NCI-H2171 treated with DMSO at 0.1 percent for 48 hours (cell line): ENCODE measurements around the gene CBFB.
A peak's percentile ranks its signal among the peaks of the same experiment; 100 is the strongest.
"Not testable (repeated sequence)": the region's sequence is repeated elsewhere in the genome, so short reads cannot be mapped to it uniquely, and the experiment has no call there.

Experiments used
- DNase-seq: peaks from one replicate; lab custom pipeline; 2025; lab: John Stamatoyannopoulos, UW

Gene CBFB

GRCh38 chr16:67028696-67029253, at the start of gene CBFB:
TSS of gene CBFB (plus strand) at chr16:67029149. CDS start at chr16:67029408, 259 bp downstream.
- DNase-seq = peak; percentile 88

- no peak for DNase-seq
These were observed 45.9 kb upstream of the CBFB start for GRCh38 chr16:66983033-66983432.

GRCh38 chr16:66984892-66985311, 44.0 kb upstream of the CBFB start:
- no peak for DNase-seq

GRCh38 chr16:66986559-66986958, 42.4 kb upstream of the CBFB start:
- DNase-seq = no peak

GRCh38 chr16:66988197-66988788, 40.7 kb upstream of the CBFB start, which contains the start of gene CES4A:
TSS of gene CES4A (plus strand) at chr16:66988589. CDS start at chr16:66988773, 184 bp downstream.
- no peak for DNase-seq

- DNase-seq = no peak
These were observed 37.3 kb upstream of the CBFB start for GRCh38 chr16:66991545-66992077.

GRCh38 chr16:66993558-66993957, 35.4 kb upstream of the CBFB start:
- not testable (repeated sequence) for DNase-seq

- no peak for DNase-seq
These were observed 32.5 kb upstream of the CBFB start for GRCh38 chr16:66996324-66996982.

- no peak for DNase-seq
These were observed 32.0 kb upstream of the CBFB start for GRCh38 chr16:66996983-66997358.

- DNase-seq = peak; percentile 73
These were observed 28.3 kb upstream of the CBFB start for GRCh38 chr16:67000384-67001351.

- no peak for DNase-seq
These were observed 27.2 kb upstream of the CBFB start for GRCh38 chr16:67001726-67002125.

- DNase-seq = no peak
These were observed 21.9 kb upstream of the CBFB start for GRCh38 chr16:67006930-67007658.

GRCh38 chr16:67009158-67009557, 19.8 kb upstream of the CBFB start:
- no peak for DNase-seq

GRCh38 chr16:67011274-67011673, 17.7 kb upstream of the CBFB start:
- DNase-seq = no peak

GRCh38 chr16:67013233-67013822, 15.6 kb upstream of the CBFB start:
- DNase-seq = no peak

GRCh38 chr16:67013823-67014633, 14.9 kb upstream of the CBFB start:
- peak; percentile 64 for DNase-seq

- no peak for DNase-seq
These were observed 14.2 kb upstream of the CBFB start for GRCh38 chr16:67014634-67015312.

GRCh38 chr16:67015313-67015731, 13.6 kb upstream of the CBFB start:
- no peak for DNase-seq

- DNase-seq = no peak
These were observed 12.8 kb upstream of the CBFB start for GRCh38 chr16:67016143-67016542.
